ENCODE data around the gene PARD3.

- TF ChIP-seq CTCF (IDR thresholded peaks at IDR 0.05; ENCODE audit: low read depth, low read length, poor library complexity, severe bottlenecking) (no peak), EZH2phosphoT487 (IDR thresholded peaks at IDR 0.05; ENCODE audit: borderline replicate concordance, low read length) (no peak)
These were observed 387.2 kb downstream of the PARD3 start for GRCh38 chr10:34427911-34428216.
